22Rv1 (cell line): ENCODE results near the gene TMEM255A.

Experiments used
- H3K27ac ChIP-seq: fragments of 450-650 bp; 2 replicates; pipeline ENCODE4 v1.5.1; 2017
- ZFX ChIP-seq: fragments of 450-650 bp; IDR thresholded peaks from 2 replicates; pipeline ENCODE4 v1.6.1; 2017; ENCODE audit warnings: antibody characterized with exemption, borderline replicate concordance
- TF ChIP-seq, protein P1 (sequence below): fragments of 450-650 bp; IDR thresholded peaks from 2 replicates; pipeline ENCODE4 v1.5.1; 2017; ENCODE audit warnings: mild to moderate bottlenecking

TMEM255A gene

DNA sequence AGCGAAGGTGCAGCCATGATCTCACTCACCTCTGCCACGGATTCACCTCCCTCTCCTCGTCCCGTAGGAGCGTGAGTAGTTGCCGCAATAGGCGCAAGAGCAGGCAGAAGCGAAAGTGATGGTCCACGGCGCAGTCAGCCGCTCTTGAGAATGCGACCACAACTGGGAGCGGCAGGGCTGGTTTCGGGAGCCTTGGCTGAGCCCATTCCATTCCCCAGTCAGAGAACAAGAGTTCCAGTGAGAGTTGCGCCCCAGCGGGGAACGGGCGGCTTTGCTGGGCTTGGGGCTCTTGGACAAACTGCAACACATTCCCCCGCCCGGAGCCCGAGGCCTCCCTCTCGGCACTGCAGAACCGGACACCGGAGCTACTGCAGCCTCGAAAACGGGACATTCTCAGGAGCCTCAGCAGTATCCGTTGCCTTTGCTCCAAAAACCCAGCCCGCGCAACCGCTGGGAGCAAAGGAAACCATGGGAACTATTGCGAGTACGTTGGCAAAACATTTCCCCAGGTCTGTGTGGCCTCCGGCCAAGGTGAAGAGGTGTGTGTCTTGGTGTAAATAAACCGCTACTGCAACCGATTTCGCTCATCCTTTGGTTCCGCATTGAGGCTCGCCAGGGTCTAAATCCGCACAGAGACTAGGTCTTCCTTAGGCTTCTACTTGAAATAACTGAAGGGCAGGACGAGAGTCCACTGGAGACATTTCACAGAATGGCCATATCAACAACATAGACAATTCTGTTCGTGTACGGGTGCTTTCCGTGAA, 66.3 kb downstream of the TMEM255A start:
- peak overlapping the region; percentile 71 for H3K27ac ChIP-seq
- TF ChIP-seq, protein P1, sequence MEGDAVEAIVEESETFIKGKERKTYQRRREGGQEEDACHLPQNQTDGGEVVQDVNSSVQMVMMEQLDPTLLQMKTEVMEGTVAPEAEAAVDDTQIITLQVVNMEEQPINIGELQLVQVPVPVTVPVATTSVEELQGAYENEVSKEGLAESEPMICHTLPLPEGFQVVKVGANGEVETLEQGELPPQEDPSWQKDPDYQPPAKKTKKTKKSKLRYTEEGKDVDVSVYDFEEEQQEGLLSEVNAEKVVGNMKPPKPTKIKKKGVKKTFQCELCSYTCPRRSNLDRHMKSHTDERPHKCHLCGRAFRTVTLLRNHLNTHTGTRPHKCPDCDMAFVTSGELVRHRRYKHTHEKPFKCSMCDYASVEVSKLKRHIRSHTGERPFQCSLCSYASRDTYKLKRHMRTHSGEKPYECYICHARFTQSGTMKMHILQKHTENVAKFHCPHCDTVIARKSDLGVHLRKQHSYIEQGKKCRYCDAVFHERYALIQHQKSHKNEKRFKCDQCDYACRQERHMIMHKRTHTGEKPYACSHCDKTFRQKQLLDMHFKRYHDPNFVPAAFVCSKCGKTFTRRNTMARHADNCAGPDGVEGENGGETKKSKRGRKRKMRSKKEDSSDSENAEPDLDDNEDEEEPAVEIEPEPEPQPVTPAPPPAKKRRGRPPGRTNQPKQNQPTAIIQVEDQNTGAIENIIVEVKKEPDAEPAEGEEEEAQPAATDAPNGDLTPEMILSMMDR, result no peak
- no peak for TF ChIP-seq ZFX

- H3K27ac ChIP-seq, result peak overlapping the region; percentile 71
- TF ChIP-seq, protein P1, result no peak
- no peak for TF ChIP-seq ZFX
Measured at GRCh38 chrX:120244395-120244734, 66.9 kb downstream of the TMEM255A start.

DNA sequence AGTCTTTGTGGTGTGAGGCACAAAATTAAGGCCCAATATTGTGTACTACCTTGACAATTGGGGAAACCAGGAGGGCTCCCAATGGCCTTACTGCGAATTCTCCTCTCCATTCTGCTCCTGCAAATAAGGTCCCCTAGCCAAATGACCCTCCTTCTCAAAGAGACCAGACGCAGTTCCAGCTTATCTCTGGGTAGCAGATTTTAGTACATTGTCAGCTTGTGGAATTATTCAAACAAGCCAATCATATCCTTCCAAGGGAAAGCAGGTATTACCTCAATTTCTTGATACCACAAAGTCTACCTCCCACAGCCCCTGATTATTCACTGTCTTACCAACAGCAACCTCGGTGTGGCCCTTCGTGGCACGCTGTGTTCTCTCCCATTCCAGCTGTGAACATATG, 68.4 kb downstream of the TMEM255A start:
- H3K27ac ChIP-seq, result no peak overlapping the region
- TF ChIP-seq, protein P1, result no peak
- TF ChIP-seq ZFX, result no peak

DNA sequence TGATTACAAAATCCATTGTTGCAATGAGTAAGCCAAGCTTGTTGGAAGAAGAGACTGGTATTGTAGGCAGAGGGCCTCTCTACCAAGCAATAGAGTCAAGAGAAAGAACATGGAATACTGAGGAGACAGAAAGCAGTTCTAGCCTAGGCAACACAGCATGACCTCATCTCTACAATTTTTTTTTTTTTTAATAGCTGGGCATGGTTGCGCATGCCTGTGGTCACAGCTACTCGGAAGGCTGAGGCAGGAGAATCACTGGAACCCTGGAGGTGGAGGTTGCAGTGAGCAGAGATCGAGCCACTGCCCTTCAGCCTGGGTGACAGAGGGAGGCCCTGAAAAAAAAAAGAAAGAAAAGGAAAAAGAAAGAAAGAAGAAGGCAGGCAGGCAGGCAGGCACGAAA, 72.3 kb downstream of the TMEM255A start:
- TF ChIP-seq, protein P1, result no peak
- TF ChIP-seq ZFX, result no peak
- no peak overlapping the region for H3K27ac ChIP-seq

DNA sequence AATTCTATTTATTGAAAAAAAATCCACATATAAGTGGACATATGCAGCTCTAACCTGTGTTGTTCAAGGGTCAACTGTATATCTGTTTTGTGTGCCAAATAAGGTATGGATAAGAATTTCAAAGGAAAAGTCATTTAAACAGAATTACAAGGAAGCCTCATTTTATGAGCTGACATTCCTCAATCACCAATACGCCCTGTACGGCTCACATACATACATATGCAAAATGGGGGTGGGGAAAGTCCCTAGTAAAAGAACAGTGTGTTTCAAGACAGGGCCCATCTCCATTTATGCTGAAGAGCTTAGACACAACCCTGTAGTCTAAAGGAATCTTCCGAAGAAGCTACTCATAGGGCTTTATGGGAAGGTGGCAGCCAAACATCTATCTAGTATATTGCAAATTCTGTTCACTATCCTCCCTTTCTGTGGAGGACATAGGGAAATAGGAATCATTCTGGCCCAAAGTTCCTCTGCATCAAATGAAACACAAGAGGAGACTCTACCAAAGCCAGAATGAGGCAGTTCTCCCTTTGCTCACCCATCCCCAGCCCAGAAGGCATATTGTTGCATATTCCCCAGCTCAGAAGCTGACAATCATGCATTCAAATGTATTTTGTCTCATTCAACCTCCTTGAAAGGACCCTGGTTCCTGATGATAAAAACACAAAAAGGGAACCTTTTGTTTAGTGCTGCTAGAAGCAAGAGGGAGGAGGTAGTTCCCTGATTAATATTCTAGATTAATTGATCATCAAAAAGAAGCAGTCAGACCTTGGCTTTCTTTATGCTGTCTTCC, 74.4 kb downstream of the TMEM255A start:
- no peak for TF ChIP-seq ZFX
- TF ChIP-seq, protein P1, result no peak
- no peak overlapping the region for H3K27ac ChIP-seq

DNA sequence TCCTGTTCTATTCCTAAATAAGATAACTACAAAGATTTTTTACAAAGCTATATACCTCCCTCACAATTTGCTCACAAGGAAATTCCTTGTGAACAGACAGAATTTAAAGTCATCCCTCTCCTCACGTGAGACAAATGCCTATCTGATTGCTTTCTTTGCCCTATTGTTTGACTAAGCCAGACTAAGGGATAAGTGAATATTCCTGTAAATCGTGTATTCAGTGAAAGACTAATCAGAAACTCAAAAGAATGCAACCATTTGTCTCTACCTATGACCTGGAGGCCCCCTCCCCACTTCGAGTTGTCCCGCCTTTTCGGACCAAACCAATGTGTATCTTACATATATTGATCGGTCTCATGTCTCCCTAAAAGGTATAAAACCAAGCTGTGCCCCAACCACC, 76.0 kb downstream of the TMEM255A start:
- no peak for TF ChIP-seq ZFX
- TF ChIP-seq, protein P1, result no peak
- H3K27ac ChIP-seq, result no peak overlapping the region
